ENCODE results near the gene FXYD4.
A peak's percentile ranks its signal among the peaks of the same experiment; 100 is the strongest.

FXYD4 gene

GRCh38 chr10:43410345-43410744 is 38.9 kb downstream of the FXYD4 start:
- H3K9me3 ChIP-seq (ENCODE audit: insufficient read depth, low read depth, low read length): no peaks in the 10 kb centered on the region
- H3K18ac ChIP-seq (ENCODE audit: low read length): no peak overlapping the region
- H3K4me2 ChIP-seq (ENCODE audit: low read length): no peak overlapping the region
- H2BK120ac ChIP-seq (ENCODE audit: insufficient read depth, low read length, poor library complexity): no peak overlapping the region
- H2BK5ac ChIP-seq (ENCODE audit: low read depth, low read length, poor library complexity): no peak overlapping the region
- no peak overlapping the region for H2AK5ac ChIP-seq (ENCODE audit: low read length)
- no peak overlapping the region for H2AFZ ChIP-seq (ENCODE audit: insufficient read depth, low read length, poor library complexity)
- H3K79me2 ChIP-seq (ENCODE audit: control insufficient read depth, insufficient read depth, low read length, poor library complexity): peaks cover 25% of the 10 kb centered on the region
- H4K8ac ChIP-seq (ENCODE audit: low read depth, low read length): no peak overlapping the region
- H3K4me1 ChIP-seq (ENCODE audit: control insufficient read depth in 1 of 2, insufficient read depth in 2 of 2, low read length in 2 of 2): peaks cover 12 to 13% of the 10 kb centered on the region in 2 experiments
- no peak overlapping the region for H3K4me3 ChIP-seq (ENCODE audit: low read depth, low read length)
- no CpG with 5 or more reads among the region's 14 CpGs for WGBS (ENCODE audit: extremely low coverage, insufficient coverage, insufficient read length)
- no peak overlapping the region for H2BK12ac ChIP-seq (ENCODE audit: low read length)
- no peaks in the 10 kb centered on the region for H3K27me3 ChIP-seq (ENCODE audit: insufficient read depth, low read length)
- H3K36me3 ChIP-seq (ENCODE audit: control insufficient read depth in 1 of 2, insufficient read depth in 2 of 2, low read length in 2 of 2): peaks cover 0 to 2% of the 10 kb centered on the region in 2 experiments
- no peak for DNase-seq
- no peak overlapping the region for H3K27ac ChIP-seq (ENCODE audit: low read depth, low read length)
- no peak overlapping the region for H4K91ac ChIP-seq (ENCODE audit: low read depth, low read length)
- H3K4ac ChIP-seq (ENCODE audit: low read depth, low read length): no peak overlapping the region
- H4K12ac ChIP-seq (ENCODE audit: low read depth, low read length): no peak overlapping the region
- no peak overlapping the region for H3K9ac ChIP-seq (ENCODE audit: low read length)
- no peak overlapping the region for H3K23ac ChIP-seq (ENCODE audit: low read length)
- no peak overlapping the region for H3K14ac ChIP-seq (ENCODE audit: low read length)
- peaks cover 21% of the 10 kb centered on the region for H3K79me1 ChIP-seq (ENCODE audit: low read length)

DNA sequence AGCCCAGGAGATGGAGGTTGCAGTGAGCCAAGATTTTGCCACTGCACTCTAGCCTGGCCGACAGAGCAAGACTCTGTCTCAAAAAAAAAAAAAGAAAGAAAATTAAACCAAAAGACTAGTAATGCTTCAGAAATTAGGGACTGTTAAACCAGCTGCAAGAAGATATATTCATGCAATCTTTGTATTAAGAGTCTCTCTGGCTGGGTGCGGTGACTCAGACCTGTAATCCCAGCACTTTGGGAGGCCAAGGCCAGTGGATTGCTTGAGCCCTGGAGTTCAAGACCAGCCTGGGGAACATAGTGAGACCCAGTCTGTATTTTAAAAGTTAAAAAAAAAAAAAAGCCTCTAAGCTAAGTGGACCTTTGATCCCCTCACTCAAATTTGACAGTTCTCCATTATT is 40.1 kb downstream of the FXYD4 start:
- Histone ChIP-seq H2BK12ac (ENCODE audit: low read length) (no peak overlapping the region), H4K8ac (ENCODE audit: low read depth, low read length) (no peak overlapping the region), H4K12ac (ENCODE audit: low read depth, low read length) (no peak overlapping the region), H3K36me3 (ENCODE audit: control insufficient read depth in 1 of 2, insufficient read depth in 2 of 2, low read length in 2 of 2) (no peaks in the 10 kb centered on the region), H3K23ac (ENCODE audit: low read length) (no peak overlapping the region), H3K4ac (ENCODE audit: low read depth, low read length) (no peak overlapping the region), H3K4me3 (ENCODE audit: low read depth, low read length) (no peak overlapping the region), H3K4me2 (ENCODE audit: low read length) (no peak overlapping the region), H3K9ac (ENCODE audit: low read length) (no peak overlapping the region), H3K27me3 (ENCODE audit: insufficient read depth, low read length) (no peaks in the 10 kb centered on the region), H2AFZ (ENCODE audit: insufficient read depth, low read length, poor library complexity) (no peak overlapping the region), H3K27ac (ENCODE audit: low read depth, low read length) (no peak overlapping the region), H2BK120ac (ENCODE audit: insufficient read depth, low read length, poor library complexity) (no peak overlapping the region), H4K91ac (ENCODE audit: low read depth, low read length) (no peak overlapping the region), H2BK5ac (ENCODE audit: low read depth, low read length, poor library complexity) (no peak overlapping the region), H3K14ac (ENCODE audit: low read length) (no peak overlapping the region), H2AK5ac (ENCODE audit: low read length) (no peak overlapping the region), H3K18ac (ENCODE audit: low read length) (no peak overlapping the region), H3K4me1 (ENCODE audit: control insufficient read depth in 1 of 2, insufficient read depth in 2 of 2, low read length in 2 of 2) (peaks cover 5 to 7% of the 10 kb centered on the region in 2 experiments), H3K79me2 (ENCODE audit: control insufficient read depth, insufficient read depth, low read length, poor library complexity) (peaks cover 15% of the 10 kb centered on the region), H3K9me3 (ENCODE audit: insufficient read depth, low read depth, low read length) (no peaks in the 10 kb centered on the region), H3K79me1 (ENCODE audit: low read length) (peaks cover 20% of the 10 kb centered on the region)
- WGBS (ENCODE audit: extremely low coverage, insufficient coverage, insufficient read length): no CpG with 5 or more reads among the region's 2 CpGs
- no peak for DNase-seq

- Histone ChIP-seq H2AK5ac (ENCODE audit: low read length) (no peak overlapping the region), H3K4me2 (ENCODE audit: low read length) (no peak overlapping the region), H3K4me3 (ENCODE audit: low read depth, low read length) (no peak overlapping the region), H4K12ac (ENCODE audit: low read depth, low read length) (no peak overlapping the region), H3K23ac (ENCODE audit: low read length) (no peak overlapping the region), H3K36me3 (ENCODE audit: control insufficient read depth in 1 of 2, insufficient read depth in 2 of 2, low read length in 2 of 2) (no peaks in the 10 kb centered on the region), H3K27me3 (ENCODE audit: insufficient read depth, low read length) (no peaks in the 10 kb centered on the region), H3K79me2 (ENCODE audit: control insufficient read depth, insufficient read depth, low read length, poor library complexity) (no peaks in the 10 kb centered on the region), H3K27ac (ENCODE audit: low read depth, low read length) (no peak overlapping the region), H3K79me1 (ENCODE audit: low read length) (peaks cover 4% of the 10 kb centered on the region), H3K9me3 (ENCODE audit: insufficient read depth, low read depth, low read length) (no peaks in the 10 kb centered on the region), H3K14ac (ENCODE audit: low read length) (no peak overlapping the region), H3K4ac (ENCODE audit: low read depth, low read length) (no peak overlapping the region), H4K91ac (ENCODE audit: low read depth, low read length) (no peak overlapping the region), H4K8ac (ENCODE audit: low read depth, low read length) (no peak overlapping the region), H2BK12ac (ENCODE audit: low read length) (no peak overlapping the region), H2AFZ (ENCODE audit: insufficient read depth, low read length, poor library complexity) (no peak overlapping the region), H3K9ac (ENCODE audit: low read length) (no peak overlapping the region), H2BK120ac (ENCODE audit: insufficient read depth, low read length, poor library complexity) (no peak overlapping the region), H2BK5ac (ENCODE audit: low read depth, low read length, poor library complexity) (no peak overlapping the region), H3K4me1 (ENCODE audit: control insufficient read depth in 1 of 2, insufficient read depth in 2 of 2, low read length in 2 of 2) (peaks cover 7 to 8% of the 10 kb centered on the region in 2 experiments), H3K18ac (ENCODE audit: low read length) (no peak overlapping the region)
- DNase-seq: peak; percentile 28 to 42
- WGBS (ENCODE audit: extremely low coverage, insufficient coverage, insufficient read length): no CpG with 5 or more reads among the region's 10 CpGs
Measured at GRCh38 chr10:43415544-43415943, 44.1 kb downstream of the FXYD4 start.

- Histone ChIP-seq H2BK120ac (ENCODE audit: insufficient read depth, low read length, poor library complexity) (no peak overlapping the region), H4K8ac (ENCODE audit: low read depth, low read length) (no peak overlapping the region), H3K4ac (ENCODE audit: low read depth, low read length) (no peak overlapping the region), H3K79me2 (ENCODE audit: control insufficient read depth, insufficient read depth, low read length, poor library complexity) (no peaks in the 10 kb centered on the region), H3K36me3 (ENCODE audit: control insufficient read depth in 1 of 2, insufficient read depth in 2 of 2, low read length in 2 of 2) (no peaks in the 10 kb centered on the region), H2BK5ac (ENCODE audit: low read depth, low read length, poor library complexity) (no peak overlapping the region), H2AK5ac (ENCODE audit: low read length) (no peak overlapping the region), H3K79me1 (ENCODE audit: low read length) (peaks cover 9% of the 10 kb centered on the region), H2AFZ (ENCODE audit: insufficient read depth, low read length, poor library complexity) (no peak overlapping the region), H3K4me2 (ENCODE audit: low read length) (no peak overlapping the region), H3K27ac (ENCODE audit: low read depth, low read length) (no peak overlapping the region), H3K4me3 (ENCODE audit: low read depth, low read length) (peak overlapping the region; percentile 18), H3K27me3 (ENCODE audit: insufficient read depth, low read length) (no peaks in the 10 kb centered on the region), H3K14ac (ENCODE audit: low read length) (no peak overlapping the region), H3K9ac (ENCODE audit: low read length) (peak overlapping the region; percentile 44), H4K91ac (ENCODE audit: low read depth, low read length) (no peak overlapping the region), H3K18ac (ENCODE audit: low read length) (no peak overlapping the region), H3K4me1 (ENCODE audit: control insufficient read depth in 1 of 2, insufficient read depth in 2 of 2, low read length in 2 of 2) (peaks cover 7 to 11% of the 10 kb centered on the region in 2 experiments), H3K23ac (ENCODE audit: low read length) (no peak overlapping the region), H2BK12ac (ENCODE audit: low read length) (peak overlapping the region; percentile 13), H4K12ac (ENCODE audit: low read depth, low read length) (no peak overlapping the region), H3K9me3 (ENCODE audit: insufficient read depth, low read depth, low read length) (no peaks in the 10 kb centered on the region)
- DNase-seq: no peak
- no CpG with 5 or more reads among the region's 14 CpGs for WGBS (ENCODE audit: extremely low coverage, insufficient coverage, insufficient read length)
Measured at GRCh38 chr10:43417950-43418768, 46.7 kb downstream of the FXYD4 start.
